Body of pancreas (tissue), 4 donors: ENCODE results near the gene OR5J2. TPM values are rescaled to one million over a fixed set of nuclear protein-coding genes. Genes with fewer than 3 reads are reported as not detected.
"Not testable (repeated sequence)": the region's sequence is repeated elsewhere in the genome, so short reads cannot be mapped to it uniquely, and the experiment has no call there.

Source experiments
- ATAC-seq: fragments of 150-250 bp; one replicate; pipeline ENCODE4 v1.9.1; 2016
- DNase-seq, 4 donors: peaks; one replicate each; pipeline ENCODE4 v3.0.0-alpha.2; 2019
- H3K27ac ChIP-seq, 4 donors: fragments of 200-600 bp; sonication (generic); 1 replicate in 3 of 4; 2 replicates in 1 of 4; pipeline versions ENCODE4 v1.5.1 to v1.6.1; 2016 to 2019; ENCODE audit warnings: mild to moderate bottlenecking in 1 of 4, mixed read lengths in 1 of 4, moderate library complexity in 1 of 4
- H3K27me3 ChIP-seq, 2 donors: fragments of 200-600 bp; sonication (generic); one replicate each; pipeline ENCODE4 v1.6.0; 2016; ENCODE audit warnings: mild to moderate bottlenecking in 1 of 2
- H3K36me3 ChIP-seq, 2 donors: fragments of 200-600 bp; sonication (generic); replicated peaks in 1 of 2; 2 replicates each; pipeline ENCODE4 v1.5.1; 2016; ENCODE audit warnings: low read depth in 2 of 2; ENCODE audit not compliant: insufficient read depth in 1 of 2
- H3K4me1 ChIP-seq: fragments of 200-600 bp; sonication (generic); one replicate; pipeline ENCODE4 v1.6.0; 2016
- H3K4me3 ChIP-seq, 2 donors: fragments of 200-600 bp; sonication (generic); 1 replicate in 1 of 2; 2 replicates in 1 of 2; pipeline ENCODE4 v1.5.1; 2016 to 2019
- H3K9me3 ChIP-seq, 3 donors: fragments of 200-600 bp; sonication (generic); 1 replicate in 2 of 3; 2 replicates in 1 of 3; pipeline ENCODE4 v1.5.1; 2016
- POLR2A ChIP-seq, 3 donors: fragments of 450-650 bp; IDR thresholded peaks; one replicate each; pipeline ENCODE4 v1.6.1; 2016; ENCODE audit warnings: antibody characterized with exemption in 3 of 3, mild to moderate bottlenecking in 2 of 3
- WGBS, 2 donors: methylation state at CpG; one replicate each; pipeline ENCODE4 v1.1.5; 2017; 5-methylcytosine and 5-hydroxymethylcytosine counted together
- intact Hi-C: fragments of 100-400 bp; cut with DNase I; formaldehyde crosslinking; loops from one replicate; pipeline ENCODE4 v1.15.1; 2023
- total RNA-seq, 2 donors: library from RNA; depleted of rRNA; stranded (reverse); fragments of >200 nt; gene quantifications; one replicate each; pipeline ENCODE4 v1.1.0, GENCODE V29; 2016
- TF ChIP-seq, protein P1 (sequence below), 7 experiments: fragments of 450-650 bp in 4 of 7; fragments of 200-600 bp in 3 of 7; sonication (generic) in 3 of 7; IDR thresholded peaks; one replicate each; pipeline ENCODE4 v1.5.1; 2016 to 2019; ENCODE audit warnings: antibody characterized with exemption in 7 of 7

OR5J2 gene
- total RNA-seq, 2 donors from 2014 or later: not detected

DNA sequence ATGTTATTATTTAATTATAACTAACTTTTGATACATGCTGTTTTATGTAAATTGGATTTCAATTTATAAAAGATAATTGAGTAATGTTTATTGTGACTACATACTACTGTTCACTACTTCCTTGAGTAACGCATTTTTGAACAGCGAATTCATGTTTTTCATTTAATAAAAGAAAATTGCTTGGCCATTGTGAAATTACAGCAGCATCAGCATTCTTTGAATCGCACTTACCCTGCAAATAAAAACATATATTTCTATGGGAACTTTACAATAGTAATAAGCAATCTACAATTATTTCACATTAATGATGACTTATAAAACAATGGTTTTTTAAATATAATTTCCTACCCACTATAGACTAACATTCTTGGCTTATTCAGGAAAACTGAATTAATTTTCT, 20.3 kb downstream of the OR5J2 start:
- no peaks in the 10 kb centered on the region for H3K4me1 ChIP-seq
- TF ChIP-seq POLR2A (IDR thresholded peaks at IDR 0.05): no peak
- TF ChIP-seq, protein P1, sequence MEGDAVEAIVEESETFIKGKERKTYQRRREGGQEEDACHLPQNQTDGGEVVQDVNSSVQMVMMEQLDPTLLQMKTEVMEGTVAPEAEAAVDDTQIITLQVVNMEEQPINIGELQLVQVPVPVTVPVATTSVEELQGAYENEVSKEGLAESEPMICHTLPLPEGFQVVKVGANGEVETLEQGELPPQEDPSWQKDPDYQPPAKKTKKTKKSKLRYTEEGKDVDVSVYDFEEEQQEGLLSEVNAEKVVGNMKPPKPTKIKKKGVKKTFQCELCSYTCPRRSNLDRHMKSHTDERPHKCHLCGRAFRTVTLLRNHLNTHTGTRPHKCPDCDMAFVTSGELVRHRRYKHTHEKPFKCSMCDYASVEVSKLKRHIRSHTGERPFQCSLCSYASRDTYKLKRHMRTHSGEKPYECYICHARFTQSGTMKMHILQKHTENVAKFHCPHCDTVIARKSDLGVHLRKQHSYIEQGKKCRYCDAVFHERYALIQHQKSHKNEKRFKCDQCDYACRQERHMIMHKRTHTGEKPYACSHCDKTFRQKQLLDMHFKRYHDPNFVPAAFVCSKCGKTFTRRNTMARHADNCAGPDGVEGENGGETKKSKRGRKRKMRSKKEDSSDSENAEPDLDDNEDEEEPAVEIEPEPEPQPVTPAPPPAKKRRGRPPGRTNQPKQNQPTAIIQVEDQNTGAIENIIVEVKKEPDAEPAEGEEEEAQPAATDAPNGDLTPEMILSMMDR (IDR thresholded peaks at IDR 0.05): no peak
- no peak overlapping the region for H3K27ac ChIP-seq
- intact Hi-C loops: no loop called here
- no peak overlapping the region for H3K4me3 ChIP-seq
- 65 to 70% methylated on average over 3 of the region's 3 CpGs for WGBS, 2 donors
- no peaks in the 10 kb centered on the region for H3K27me3 ChIP-seq
- no peaks in the 10 kb centered on the region for H3K9me3 ChIP-seq
- DNase-seq (no peak), ATAC-seq (no peak)
- no peaks in the 10 kb centered on the region for H3K36me3 ChIP-seq

DNA sequence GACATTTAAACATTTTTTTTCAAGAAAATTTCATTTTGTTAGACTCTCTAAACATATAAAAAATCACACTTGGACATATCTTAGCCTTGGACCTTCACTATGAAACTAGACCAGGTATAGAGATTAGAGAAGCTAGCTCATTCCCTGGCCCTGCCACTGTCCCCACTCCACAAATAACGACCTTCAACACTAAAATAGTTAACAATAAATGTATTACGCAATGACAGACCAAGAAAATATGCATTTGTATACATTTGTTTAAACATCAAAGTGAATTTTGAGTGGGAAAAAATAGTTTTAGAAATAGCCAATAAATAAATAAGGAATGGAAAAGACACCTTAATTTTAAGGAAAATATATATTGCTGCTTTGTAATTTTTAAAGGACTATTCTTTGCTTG, 20.9 kb downstream of the OR5J2 start:
- WGBS, 2 donors: 35 to 37% methylated on average over 2 of the region's 2 CpGs

DNA sequence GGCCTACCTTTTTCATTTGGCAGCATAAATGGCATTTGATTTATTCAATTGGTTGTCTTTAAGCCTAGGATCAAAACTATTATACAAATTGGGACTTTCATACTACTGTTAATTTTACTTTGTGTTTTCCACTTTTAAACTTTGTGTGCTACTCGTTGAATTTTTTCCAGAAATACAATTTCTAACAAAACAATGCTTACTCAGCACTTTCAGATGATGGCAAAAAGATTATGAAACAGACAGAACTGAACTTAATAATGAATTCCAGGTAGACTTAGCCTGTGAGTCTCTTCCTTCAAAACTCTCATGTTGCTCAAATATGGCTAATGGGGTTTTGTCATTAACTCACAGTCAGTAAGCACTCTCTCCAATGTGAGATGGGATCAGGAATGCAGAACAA, 31.4 kb downstream of the OR5J2 start:
- H3K27me3 ChIP-seq: no peaks in the 10 kb centered on the region
- TF ChIP-seq, protein P1 (IDR thresholded peaks at IDR 0.05): no peak
- no peak for TF ChIP-seq POLR2A (IDR thresholded peaks at IDR 0.05)
- DNase-seq (no peak), ATAC-seq (no peak)
- no peaks in the 10 kb centered on the region for H3K36me3 ChIP-seq
- intact Hi-C loops: no loop called here
- no peaks in the 10 kb centered on the region for H3K9me3 ChIP-seq
- 30 to 50% methylated on average over 1 of the region's 1 CpG for WGBS, 2 donors
- no peaks in the 10 kb centered on the region for H3K4me1 ChIP-seq
- no peak overlapping the region for H3K4me3 ChIP-seq
- no peak overlapping the region for H3K27ac ChIP-seq

More for the DNA sequence above, 20.9 kb downstream of the OR5J2 start:
- no peaks in the 10 kb centered on the region for H3K36me3 ChIP-seq
- no peaks in the 10 kb centered on the region for H3K9me3 ChIP-seq
- H3K4me1 ChIP-seq: no peaks in the 10 kb centered on the region
- intact Hi-C loops: no loop called here
- no peak overlapping the region for H3K4me3 ChIP-seq
- DNase-seq: no peak
- H3K27ac ChIP-seq: no peak overlapping the region
- ATAC-seq: no peak
- TF ChIP-seq, protein P1 (IDR thresholded peaks at IDR 0.05): no peak
- TF ChIP-seq POLR2A (IDR thresholded peaks at IDR 0.05): no peak
- no peaks in the 10 kb centered on the region for H3K27me3 ChIP-seq

DNA sequence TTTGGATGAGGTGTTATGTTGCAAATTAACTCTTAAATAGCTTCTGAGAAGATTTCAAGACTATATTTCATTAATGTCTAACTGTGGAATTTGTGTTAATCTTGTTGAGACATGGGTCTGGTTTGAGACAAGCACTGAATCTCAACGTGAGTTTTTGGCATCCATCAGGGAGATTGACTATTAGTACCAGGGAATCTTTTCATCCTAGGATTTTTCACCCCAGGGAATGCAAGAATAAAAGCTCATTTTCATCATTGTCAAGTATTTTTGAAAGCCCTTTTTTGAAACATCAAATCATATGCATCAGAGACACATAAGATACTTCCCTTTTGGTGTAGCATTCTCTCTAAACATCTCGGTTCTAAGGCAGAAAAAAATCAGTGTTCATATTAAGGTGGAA, 38.1 kb downstream of the OR5J2 start:
- TF ChIP-seq POLR2A (IDR thresholded peaks at IDR 0.05): no peak
- TF ChIP-seq, protein P1 (IDR thresholded peaks at IDR 0.05): no peak

DNA sequence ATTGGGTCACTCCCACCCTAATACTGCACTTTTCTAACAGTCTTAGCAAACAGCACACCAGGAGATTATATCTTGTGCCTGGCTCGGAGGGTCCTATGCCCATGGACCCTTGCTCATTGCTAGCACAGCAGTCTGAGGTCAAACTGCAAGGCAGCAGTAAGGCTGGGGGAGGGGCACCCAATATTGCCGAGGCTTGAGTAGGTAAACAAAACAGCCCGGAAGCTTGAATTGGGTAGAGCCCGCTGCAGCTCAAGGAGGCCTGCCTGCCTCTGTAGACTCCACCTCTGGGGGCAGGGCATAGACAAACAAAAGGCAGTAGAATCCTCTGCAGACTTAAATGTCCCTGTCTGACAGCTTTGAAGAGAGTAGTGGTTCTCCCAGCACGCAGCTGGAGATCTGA, 43.3 kb downstream of the OR5J2 start:
- H3K36me3 ChIP-seq, H3K9me3 ChIP-seq, H3K4me1 ChIP-seq, H3K27ac ChIP-seq, ATAC-seq, H3K4me3 ChIP-seq, intact Hi-C loops, DNase-seq, H3K27me3 ChIP-seq: not testable (repeated sequence)
- 59 to 76% methylated on average over 3 to 5 of the region's 5 CpGs for WGBS, 2 donors

More for the DNA sequence above, 38.1 kb downstream of the OR5J2 start:
- Histone ChIP-seq H3K36me3 (no peaks in the 10 kb centered on the region), H3K4me1 (no peaks in the 10 kb centered on the region), H3K27me3 (no peaks in the 10 kb centered on the region), H3K4me3 (no peak overlapping the region), H3K9me3 (peaks cover 0 to 3% (median 0%) of the 10 kb centered on the region in 3 donors), H3K27ac (no peak overlapping the region)
- 22 to 44% methylated on average over 2 of the region's 2 CpGs for WGBS, 2 donors
- DNase-seq (no peak), ATAC-seq (no peak)
- intact Hi-C loops: no loop called here

Other genes starting within 250 kb of the OR5J2 start
- gene OR5I1, start 240.2 kb upstream of the OR5J2 start, total RNA-seq: not detected
- gene OR10AG1, start 206.7 kb upstream of the OR5J2 start, total RNA-seq: not detected
- not detected for gene OR5F1, start 182.0 kb upstream of the OR5J2 start, total RNA-seq
- not detected for gene OR5AS1, start 149.0 kb upstream of the OR5J2 start, total RNA-seq
- gene OR8I2, start 83.3 kb upstream of the OR5J2 start, total RNA-seq: not detected
- not detected for gene OR8H2, start 72.9 kb upstream of the OR5J2 start, total RNA-seq
- gene OR8H3, start 54.2 kb upstream of the OR5J2 start, total RNA-seq: not detected
- gene OR8J3, start 36.4 kb upstream of the OR5J2 start, total RNA-seq: not detected
- gene OR8K5, start 16.3 kb upstream of the OR5J2 start, total RNA-seq: not detected
- not detected for gene OR5T2, start 57.6 kb downstream of the OR5J2 start, total RNA-seq
- gene OR5T3, start 75.6 kb downstream of the OR5J2 start, total RNA-seq: not detected
- gene OR5T1, start 97.5 kb downstream of the OR5J2 start, total RNA-seq: not detected
- gene OR8H1, start 115.6 kb downstream of the OR5J2 start, total RNA-seq: not detected
- gene OR8K3, start 138.5 kb downstream of the OR5J2 start, total RNA-seq: not detected
- not detected for gene OR8K1, start 169.4 kb downstream of the OR5J2 start, total RNA-seq
- not detected for gene OR8J1, start 177.7 kb downstream of the OR5J2 start, total RNA-seq
- not detected for gene OR8U1, start 199.0 kb downstream of the OR5J2 start, total RNA-seq
- not detected for gene OR5AL1, start 236.1 kb downstream of the OR5J2 start, total RNA-seq